ENCODE data around the gene ZNF20.
"Not testable (repeated sequence)": the region's sequence is repeated elsewhere in the genome, so short reads cannot be mapped to it uniquely, and the experiment has no call there.

- TF ChIP-seq CTCF (IDR thresholded peaks at IDR 0.05 in 4 of 5, conservative IDR thresholded peaks at IDR 0.05 in 1 of 5); POLR2A (IDR thresholded peaks at IDR 0.05): not testable (repeated sequence)
Measured at GRCh38 chr19:12103909-12104308, 36.2 kb downstream of the ZNF20 start.
